A673 (cell line): ENCODE data around the gene POLA1.

Experiments
- CTCF ChIP-seq: fragments of 300-800, 200-600 bp; sonication (generic); conservative IDR thresholded peaks from 2 replicates; pipeline ENCODE4 v1.5.1; 2017; ENCODE audit warnings: low read depth, mild to moderate bottlenecking, antibody characterized with exemption, low read length, moderate library complexity, mixed read lengths
- EZH2 ChIP-seq: fragments of 200-600 bp; sonication (generic); IDR thresholded peaks from 2 replicates; pipeline ENCODE4 v1.6.1; 2017; ENCODE audit warnings: borderline replicate concordance, low read depth, mild to moderate bottlenecking, mixed read lengths, antibody characterized with exemption, low read length; ENCODE audit not compliant: poor library complexity, severe bottlenecking

- TF ChIP-seq CTCF (no peak), EZH2 (no peak)
Observed at GRCh38 chrX:24988314-24988713, 294.6 kb downstream of the POLA1 start.
